HepG2 (cell line): ENCODE data around the gene BRPF1. TPM values are rescaled to one million over a fixed set of nuclear protein-coding genes. Genes with fewer than 3 reads are reported as not detected.

Experiments
- CBX2 ChIP-seq, 2 experiments: fragments of 200-600 bp in 1 of 2; sonication (generic); formaldehyde crosslinking in 1 of 2; IDR thresholded peaks; 2 replicates each; pipeline versions ENCODE4 v1.7.0 to v1.8.1; 2018 to 2022; ENCODE audit warnings: low read depth in 2 of 2, low read length in 1 of 2, mild to moderate bottlenecking in 1 of 2, missing genetic modification reagents in 1 of 2
- CCDC6 ChIP-seq: sonication (generic); formaldehyde crosslinking; IDR thresholded peaks from 2 replicates; pipeline ENCODE4 v1.8.1; 2022; ENCODE audit warnings: mild to moderate bottlenecking, missing genetic modification reagents, moderate library complexity
- FOXP4 ChIP-seq: sonication (generic); formaldehyde crosslinking; IDR thresholded peaks from 2 replicates; pipeline ENCODE4 v1.4.0; 2020; ENCODE audit warnings: missing genetic modification reagents
- KDM5A ChIP-seq: fragments of 200-600 bp; sonication (generic); IDR thresholded peaks from 2 replicates; pipeline ENCODE4 v1.7.0; 2018; ENCODE audit warnings: antibody characterized with exemption, mild to moderate bottlenecking, low read length, borderline replicate concordance
- KMT2A ChIP-seq: sonication (generic); formaldehyde crosslinking; IDR thresholded peaks from 2 replicates; pipeline ENCODE4 v1.4.0; 2020; ENCODE audit warnings: missing genetic modification reagents
- MAFF ChIP-seq: IDR thresholded peaks from 2 replicates; pipeline ENCODE4 v1.6.1; 2011; ENCODE audit warnings: low read depth, low read length, improper control_type of control experiment
- PHF20 ChIP-seq: sonication (generic); formaldehyde crosslinking; IDR thresholded peaks from 2 replicates; pipeline ENCODE4 v1.5.0; 2020; ENCODE audit warnings: mild to moderate bottlenecking, missing genetic modification reagents
- PRDM15 ChIP-seq: sonication (generic); formaldehyde crosslinking; IDR thresholded peaks from 2 replicates; pipeline ENCODE4 v1.4.0; 2020; ENCODE audit warnings: missing genetic modification reagents
- REST ChIP-seq, 2 experiments: IDR thresholded peaks; 2 replicates each; pipeline ENCODE4 v1.6.1; 2011 to 2012; ENCODE audit warnings: low read length in 2 of 2, borderline replicate concordance in 1 of 2, low read depth in 1 of 2, mild to moderate bottlenecking in 1 of 2, moderate library complexity in 1 of 2
- ZNF30 ChIP-seq: sonication (generic); formaldehyde crosslinking; IDR thresholded peaks from 2 replicates; pipeline ENCODE4 v1.5.0; 2020; ENCODE audit warnings: mild to moderate bottlenecking, missing genetic modification reagents
- ZNF354B ChIP-seq: sonication (generic); formaldehyde crosslinking; IDR thresholded peaks from 2 replicates; pipeline ENCODE4 v1.8.0; 2022; ENCODE audit warnings: mild to moderate bottlenecking, missing genetic modification reagents
- ZNF776 ChIP-seq: sonication (generic); formaldehyde crosslinking; IDR thresholded peaks from 2 replicates; pipeline ENCODE4 v1.4.0; 2020; ENCODE audit warnings: mild to moderate bottlenecking, missing genetic modification reagents
- polyA plus RNA-seq, 8 experiments: library from polyadenylated mRNA; depleted of rRNA in 3 of 8; stranded (reverse) in 7 of 8; unstranded in 1 of 8; fragments of >200 nt; fragmentation: Illumina TruSeq in 4 of 8; extraction: Trizol in 4 of 8; gene quantifications; 2 replicates each; pipeline versions ENCODE4 v1.2.1 to v1.2.3, GENCODE V29; 2011 to 2016; ENCODE audit warnings: low read depth in 4 of 8, missing spikeins in 1 of 8, mixed read lengths in 1 of 8; ENCODE audit not compliant: insufficient read depth in 1 of 8
- total RNA-seq, 5 experiments: library from RNA; depleted of rRNA; stranded (reverse); fragments of >200 nt; fragmentation: Illumina TruSeq; extraction: Trizol; gene quantifications; 2 replicates each; pipeline ENCODE4 v1.2.3, GENCODE V29; 2016; ENCODE audit warnings: low read depth in 1 of 5
- TF ChIP-seq, protein P1 (sequence below): sonication (generic); formaldehyde crosslinking; conservative IDR thresholded peaks from 2 replicates; pipeline ENCODE4 v1.4.0; 2020; ENCODE audit warnings: missing genetic modification reagents
- TF ChIP-seq, protein P2 (sequence below): IDR thresholded peaks from 2 replicates; pipeline ENCODE4 v1.6.1; 2012; ENCODE audit warnings: inconsistent platforms

BRPF1 gene
- total and polyA plus RNA-seq, 2 of the 13 experiments (the other 11 are each of a cell fraction or from before 2014, with no cell fraction given): 7.3 to 10.0 TPM

- TF ChIP-seq PHF20 (CRISPR knock-in tag): peak; percentile 72; the same call in 1 of the 2 replicates
- no peak for TF ChIP-seq CBX2 (IDR thresholded peaks at IDR 0.05; ENCODE audit: low read depth, low read length)
- TF ChIP-seq CBX2 (CRISPR knock-in tag; IDR thresholded peaks at IDR 0.05; ENCODE audit: low read depth): no peak
- no peak for TF ChIP-seq ZNF354B (CRISPR knock-in tag)
- TF ChIP-seq FOXP4 (CRISPR knock-in tag): peak; percentile 67
- TF ChIP-seq, protein P1, sequence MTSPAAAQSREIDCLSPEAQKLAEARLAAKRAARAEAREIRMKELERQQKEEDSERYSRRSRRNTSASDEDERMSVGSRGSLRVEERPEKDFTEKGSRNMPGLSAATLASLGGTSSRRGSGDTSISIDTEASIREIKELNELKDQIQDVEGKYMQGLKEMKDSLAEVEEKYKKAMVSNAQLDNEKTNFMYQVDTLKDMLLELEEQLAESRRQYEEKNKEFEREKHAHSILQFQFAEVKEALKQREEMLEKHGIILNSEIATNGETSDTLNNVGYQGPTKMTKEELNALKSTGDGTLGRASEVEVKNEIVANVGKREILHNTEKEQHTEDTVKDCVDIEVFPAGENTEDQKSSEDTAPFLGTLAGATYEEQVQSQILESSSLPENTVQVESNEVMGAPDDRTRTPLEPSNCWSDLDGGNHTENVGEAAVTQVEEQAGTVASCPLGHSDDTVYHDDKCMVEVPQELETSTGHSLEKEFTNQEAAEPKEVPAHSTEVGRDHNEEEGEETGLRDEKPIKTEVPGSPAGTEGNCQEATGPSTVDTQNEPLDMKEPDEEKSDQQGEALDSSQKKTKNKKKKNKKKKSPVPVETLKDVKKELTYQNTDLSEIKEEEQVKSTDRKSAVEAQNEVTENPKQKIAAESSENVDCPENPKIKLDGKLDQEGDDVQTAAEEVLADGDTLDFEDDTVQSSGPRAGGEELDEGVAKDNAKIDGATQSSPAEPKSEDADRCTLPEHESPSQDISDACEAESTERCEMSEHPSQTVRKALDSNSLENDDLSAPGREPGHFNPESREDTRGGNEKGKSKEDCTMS: no peak
- TF ChIP-seq ZNF776 (CRISPR knock-in tag): no peak
- TF ChIP-seq, protein P2, sequence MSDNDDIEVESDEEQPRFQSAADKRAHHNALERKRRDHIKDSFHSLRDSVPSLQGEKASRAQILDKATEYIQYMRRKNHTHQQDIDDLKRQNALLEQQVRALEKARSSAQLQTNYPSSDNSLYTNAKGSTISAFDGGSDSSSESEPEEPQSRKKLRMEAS: peak; percentile 87
- no peak for TF ChIP-seq CCDC6 (CRISPR knock-in tag)
- TF ChIP-seq MAFF: no peak
- no peak for TF ChIP-seq ZNF30 (CRISPR knock-in tag)
- no peak for TF ChIP-seq KMT2A (CRISPR knock-in tag)
- TF ChIP-seq KDM5A: peak; percentile 62; the same call in 1 of the 2 replicates
- no peak for TF ChIP-seq PRDM15
- no peak; a peak in 1 of 4 replicates for TF ChIP-seq REST (IDR thresholded peaks at IDR 0.05; ENCODE audit: borderline replicate concordance in 1 of 2, low read depth in 1 of 2, low read length in 2 of 2)
These were observed 18.4 kb downstream of the BRPF1 start, which contains the start of gene OGG1 (continued) for GRCh38 chr3:9749645-9750555.
